Progenitor cell of endocrine pancreas (in vitro differentiated cells): ENCODE results near the gene ISCA1. TPM values are rescaled to one million over a fixed set of nuclear protein-coding genes. Genes with fewer than 3 reads are reported as not detected.

Experiments
- DNase-seq: peaks from one replicate; pipeline ENCODE4 v3.0.0; 2021; ENCODE audit warnings: low spot score; ENCODE audit not compliant: unreplicated experiment
- H3K27ac Mint-ChIP-seq: 2 replicates; pipeline ENCODE4 v1.8.0; 2021; ENCODE audit warnings: mild to moderate bottlenecking, moderate library complexity, mixed read lengths
- H3K27me3 Mint-ChIP-seq: 2 replicates; pipeline ENCODE4 v1.8.0; 2021; ENCODE audit warnings: mixed read lengths
- H3K36me3 Mint-ChIP-seq: 2 replicates; pipeline ENCODE4 v1.8.0; 2022; ENCODE audit warnings: mixed read lengths; ENCODE audit not compliant: insufficient read depth
- H3K4me1 Mint-ChIP-seq: 2 replicates; pipeline ENCODE4 v1.8.0; 2021; ENCODE audit warnings: low read depth, mixed read lengths
- H3K4me3 Mint-ChIP-seq: 2 replicates; pipeline ENCODE4 v1.8.0; 2021; ENCODE audit warnings: low read depth, mild to moderate bottlenecking, moderate library complexity, mixed read lengths
- H3K9me3 Mint-ChIP-seq: 2 replicates; pipeline ENCODE4 v1.8.0; 2021; ENCODE audit warnings: low read depth, mixed read lengths
- CTCF ChIP-seq: fragments of 200-600 bp; sonication (generic); IDR thresholded peaks from one replicate; pipeline ENCODE4 v1.5.0; 2021; ENCODE audit warnings: antibody characterized with exemption, mild to moderate bottlenecking; ENCODE audit not compliant: unreplicated experiment
- total RNA-seq: library from RNA; stranded (reverse); gene quantifications from 2 replicates; pipeline ENCODE4 v1.2.1, GENCODE V29; 2021

ISCA1 gene
- total RNA-seq, 1 donor from 2014 or later: 37.9 TPM

GRCh38 chr9:86285261-86285660 is 2.9 kb upstream of the ISCA1 start:
- Mint-ChIP-seq H3K4me3 (no peak overlapping the region), H3K27me3 (peaks cover 5% of the 10 kb centered on the region), H3K9me3 (no peaks in the 10 kb centered on the region), H3K4me1 (peaks cover 16% of the 10 kb centered on the region), H3K36me3 (peaks cover 1% of the 10 kb centered on the region), H3K27ac (no peak overlapping the region)
- no peak for TF ChIP-seq CTCF
- no peak for DNase-seq

GRCh38 chr9:86282979-86283535 is 719 bp upstream of the ISCA1 start:
- Mint-ChIP-seq H3K4me1 (peaks cover 31% of the 10 kb centered on the region), H3K36me3 (peaks cover 3% of the 10 kb centered on the region)

GRCh38 chr9:86281593-86282076 is 703 bp downstream of the ISCA1 start:
- peaks cover 5% of the 10 kb centered on the region for H3K27me3 Mint-ChIP-seq
- peaks cover 3% of the 10 kb centered on the region for H3K36me3 Mint-ChIP-seq
- H3K9me3 Mint-ChIP-seq: no peaks in the 10 kb centered on the region
- no peak for TF ChIP-seq CTCF
- H3K27ac Mint-ChIP-seq: peak overlapping the region; percentile 98
- peaks cover 34% of the 10 kb centered on the region for H3K4me1 Mint-ChIP-seq
- peak; percentile 53 for DNase-seq
- H3K4me3 Mint-ChIP-seq: peak overlapping the region; percentile 91

More at GRCh38 chr9:86282979-86283535, 719 bp upstream of the ISCA1 start:
- TF ChIP-seq CTCF: no peak
- no peaks in the 10 kb centered on the region for H3K9me3 Mint-ChIP-seq
- peak overlapping the region; percentile 91 for H3K4me3 Mint-ChIP-seq
- H3K27ac Mint-ChIP-seq: peak overlapping the region; percentile 98
- peaks cover 5% of the 10 kb centered on the region for H3K27me3 Mint-ChIP-seq
- no peak for DNase-seq

GRCh38 chr9:86280580-86280979 is 1.8 kb downstream of the ISCA1 start:
- DNase-seq: no peak
- peaks cover 3% of the 10 kb centered on the region for H3K36me3 Mint-ChIP-seq
- TF ChIP-seq CTCF: no peak
- peak overlapping the region; percentile 98 for H3K27ac Mint-ChIP-seq
- no peaks in the 10 kb centered on the region for H3K9me3 Mint-ChIP-seq
- peaks cover 5% of the 10 kb centered on the region for H3K27me3 Mint-ChIP-seq
- H3K4me1 Mint-ChIP-seq: peaks cover 34% of the 10 kb centered on the region
- peak overlapping the region; percentile 91 for H3K4me3 Mint-ChIP-seq

GRCh38 chr9:86279839-86280238 is 2.5 kb downstream of the ISCA1 start:
- DNase-seq: no peak
- Mint-ChIP-seq H3K27ac (peak overlapping the region; percentile 79), H3K27me3 (peaks cover 5% of the 10 kb centered on the region), H3K4me3 (peak overlapping the region; percentile 91), H3K4me1 (peaks cover 34% of the 10 kb centered on the region), H3K9me3 (no peaks in the 10 kb centered on the region), H3K36me3 (peaks cover 3% of the 10 kb centered on the region)
- TF ChIP-seq CTCF: no peak
